Astrocyte (in vitro differentiated cells and primary cell): ENCODE measurements around the gene SORT1. TPM values are rescaled to one million over a fixed set of nuclear protein-coding genes. Genes with fewer than 3 reads are reported as not detected.
A peak's percentile ranks its signal among the peaks of the same experiment; 100 is the strongest.
"Not testable (repeated sequence)": the region's sequence is repeated elsewhere in the genome, so short reads cannot be mapped to it uniquely, and the experiment has no call there.

Experiments used
- DNase-seq: peaks from one replicate; pipeline ENCODE4 v3.0.0-alpha.2; 2010; ENCODE audit warnings: low read depth
- FAIRE-seq: peaks from 2 replicates; lab custom pipeline; 2011; peaks lifted over from hg19 to GRCh38; lab: Jason Lieb, UNC
- H2AFZ ChIP-seq: 2 replicates; pipeline ENCODE4 v1.6.0; 2012; ENCODE audit warnings: low read depth, low read length, inconsistent platforms
- H3K27ac ChIP-seq: 2 replicates; pipeline ENCODE4 v1.5.1; 2011; ENCODE audit warnings: low read depth, low read length, inconsistent platforms
- H3K27me3 ChIP-seq: 2 replicates; pipeline ENCODE4 v1.6.0; 2011; ENCODE audit warnings: low read length, inconsistent platforms; ENCODE audit not compliant: insufficient read depth
- H3K36me3 ChIP-seq: 2 replicates; pipeline ENCODE4 v1.5.1; 2011; ENCODE audit warnings: low read length, inconsistent platforms; ENCODE audit not compliant: insufficient read depth
- H3K4me1 ChIP-seq: 2 replicates; pipeline ENCODE4 v1.5.1; 2011; ENCODE audit warnings: low read length, inconsistent platforms; ENCODE audit not compliant: insufficient read depth
- H3K4me2 ChIP-seq: 2 replicates; pipeline ENCODE4 v1.6.0; 2012; ENCODE audit warnings: low read length, inconsistent platforms
- H3K4me3 ChIP-seq: 2 replicates; pipeline ENCODE4 v1.5.1; 2011; ENCODE audit warnings: low read depth, mild to moderate bottlenecking, low read length, inconsistent platforms; ENCODE audit not compliant: insufficient read depth
- H3K79me2 ChIP-seq: 2 replicates; pipeline ENCODE4 v1.6.0; 2012; ENCODE audit warnings: mild to moderate bottlenecking, low read length, inconsistent platforms; ENCODE audit not compliant: insufficient read depth
- H3K9ac ChIP-seq: 2 replicates; pipeline ENCODE4 v1.6.0; 2012; ENCODE audit warnings: mild to moderate bottlenecking, low read length, inconsistent platforms
- H3K9me3 ChIP-seq: 2 replicates; pipeline ENCODE4 v1.5.1; 2012; ENCODE audit warnings: low read depth, mild to moderate bottlenecking, low read length, inconsistent platforms; ENCODE audit not compliant: insufficient read depth
- H4K20me1 ChIP-seq: 2 replicates; pipeline ENCODE4 v1.6.0; 2012; ENCODE audit warnings: low read length, inconsistent platforms; ENCODE audit not compliant: insufficient read depth
- H3K27ac Mint-ChIP-seq: one replicate; pipeline ENCODE4 v1.8.0; 2021; ENCODE audit warnings: mild to moderate bottlenecking, mixed read lengths; ENCODE audit not compliant: unreplicated experiment
- H3K27me3 Mint-ChIP-seq: one replicate; pipeline ENCODE4 v1.8.0; 2021; ENCODE audit warnings: low read depth, mixed read lengths; ENCODE audit not compliant: unreplicated experiment
- H3K36me3 Mint-ChIP-seq: one replicate; pipeline ENCODE4 v1.8.0; 2021; ENCODE audit warnings: low read depth, mixed read lengths; ENCODE audit not compliant: unreplicated experiment
- H3K4me1 Mint-ChIP-seq: one replicate; pipeline ENCODE4 v1.8.0; 2021; ENCODE audit warnings: low read depth, mixed read lengths; ENCODE audit not compliant: unreplicated experiment
- H3K4me3 Mint-ChIP-seq: one replicate; pipeline ENCODE4 v1.8.0; 2021; ENCODE audit warnings: mild to moderate bottlenecking, moderate library complexity, mixed read lengths; ENCODE audit not compliant: unreplicated experiment
- H3K9me3 Mint-ChIP-seq: one replicate; pipeline ENCODE4 v1.8.0; 2021; ENCODE audit warnings: mild to moderate bottlenecking, mixed read lengths; ENCODE audit not compliant: unreplicated experiment
- EZH2 ChIP-seq: IDR thresholded peaks from 2 replicates; pipeline ENCODE4 v1.6.1; 2012; ENCODE audit warnings: mild to moderate bottlenecking, low read length, inconsistent platforms; ENCODE audit not compliant: insufficient read depth
- total RNA-seq: library from RNA; stranded (reverse); gene quantifications from 2 replicates; pipeline ENCODE4 v1.2.1, GENCODE V29; 2021
- TF ChIP-seq, protein P1 (sequence below): IDR thresholded peaks from 2 replicates; pipeline ENCODE4 v1.5.1; 2011; ENCODE audit warnings: low read depth, mild to moderate bottlenecking, inconsistent platforms, low read length, moderate library complexity; ENCODE audit not compliant: insufficient read depth

The SORT1 gene
- total RNA-seq, 1 donor from 2014 or later, result 135 TPM

DNA sequence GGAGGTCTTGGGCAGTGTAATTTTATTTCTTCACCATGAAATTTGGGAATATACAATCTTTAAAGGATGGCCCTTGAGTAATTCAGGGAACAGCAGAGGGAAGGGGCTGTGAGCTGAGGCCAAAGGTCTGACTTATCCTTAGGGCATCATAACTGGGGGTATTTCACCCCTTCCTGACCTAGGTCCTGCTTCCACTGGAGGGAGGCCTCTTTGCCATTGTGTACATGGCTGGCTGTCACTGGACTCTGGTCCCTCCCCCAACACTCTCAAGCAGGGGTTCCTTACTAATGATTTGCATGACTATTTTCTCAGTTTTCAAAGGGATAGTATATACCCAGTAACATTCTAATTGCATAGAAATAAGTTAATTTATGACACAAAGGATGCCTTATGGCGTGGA lies 107.6 kb downstream of the SORT1 start:
- Histone ChIP-seq H3K9ac (no peak overlapping the region), H2AFZ (no peak overlapping the region), H4K20me1 (no peaks in the 10 kb centered on the region), H3K4me2 (no peak overlapping the region), H3K36me3 (no peaks in the 10 kb centered on the region), H3K4me1 (no peaks in the 10 kb centered on the region), H3K79me2 (no peaks in the 10 kb centered on the region), H3K27ac (no peak overlapping the region), H3K27me3 (no peaks in the 10 kb centered on the region), H3K4me3 (no peak overlapping the region), H3K9me3 (no peaks in the 10 kb centered on the region)
- Mint-ChIP-seq H3K4me1 (peaks cover 4% of the 10 kb centered on the region), H3K27me3 (peaks cover 2% of the 10 kb centered on the region), H3K36me3 (no peaks in the 10 kb centered on the region), H3K4me3 (no peak overlapping the region), H3K9me3 (peaks cover 2% of the 10 kb centered on the region), H3K27ac (no peak overlapping the region)
- no peak for TF ChIP-seq EZH2
- TF ChIP-seq, protein P1, sequence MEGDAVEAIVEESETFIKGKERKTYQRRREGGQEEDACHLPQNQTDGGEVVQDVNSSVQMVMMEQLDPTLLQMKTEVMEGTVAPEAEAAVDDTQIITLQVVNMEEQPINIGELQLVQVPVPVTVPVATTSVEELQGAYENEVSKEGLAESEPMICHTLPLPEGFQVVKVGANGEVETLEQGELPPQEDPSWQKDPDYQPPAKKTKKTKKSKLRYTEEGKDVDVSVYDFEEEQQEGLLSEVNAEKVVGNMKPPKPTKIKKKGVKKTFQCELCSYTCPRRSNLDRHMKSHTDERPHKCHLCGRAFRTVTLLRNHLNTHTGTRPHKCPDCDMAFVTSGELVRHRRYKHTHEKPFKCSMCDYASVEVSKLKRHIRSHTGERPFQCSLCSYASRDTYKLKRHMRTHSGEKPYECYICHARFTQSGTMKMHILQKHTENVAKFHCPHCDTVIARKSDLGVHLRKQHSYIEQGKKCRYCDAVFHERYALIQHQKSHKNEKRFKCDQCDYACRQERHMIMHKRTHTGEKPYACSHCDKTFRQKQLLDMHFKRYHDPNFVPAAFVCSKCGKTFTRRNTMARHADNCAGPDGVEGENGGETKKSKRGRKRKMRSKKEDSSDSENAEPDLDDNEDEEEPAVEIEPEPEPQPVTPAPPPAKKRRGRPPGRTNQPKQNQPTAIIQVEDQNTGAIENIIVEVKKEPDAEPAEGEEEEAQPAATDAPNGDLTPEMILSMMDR, result no peak
- FAIRE-seq, result no peak
- no peak for DNase-seq

- FAIRE-seq, result not testable (repeated sequence)
These were observed 111.0 kb downstream of the SORT1 start for GRCh38 chr1:109286762-109287161.

GRCh38 chr1:109283748-109284600 lies 113.7 kb downstream of the SORT1 start:
- DNase-seq, result no peak
- TF ChIP-seq EZH2, result no peak
- peaks cover 7% of the 10 kb centered on the region for H3K36me3 Mint-ChIP-seq
- Histone ChIP-seq H4K20me1 (no peaks in the 10 kb centered on the region), H3K36me3 (no peaks in the 10 kb centered on the region), H2AFZ (peak overlapping the region; percentile 90), H3K4me2 (peak overlapping the region; percentile 99), H3K27me3 (no peaks in the 10 kb centered on the region), H3K79me2 (peaks cover 29% of the 10 kb centered on the region), H3K4me1 (peaks cover 29% of the 10 kb centered on the region), H3K9me3 (no peaks in the 10 kb centered on the region), H3K9ac (peak overlapping the region; percentile 82), H3K4me3 (peak overlapping the region; percentile 91), H3K27ac (peak overlapping the region; percentile 81)
- peak overlapping the region; percentile 99 for H3K4me3 Mint-ChIP-seq
- peaks cover 2% of the 10 kb centered on the region for H3K27me3 Mint-ChIP-seq
- no peak for FAIRE-seq
- peak overlapping the region; percentile 92 for H3K27ac Mint-ChIP-seq
- H3K4me1 Mint-ChIP-seq, result peaks cover 7% of the 10 kb centered on the region
- peaks cover 2% of the 10 kb centered on the region for H3K9me3 Mint-ChIP-seq

More at GRCh38 chr1:109286762-109287161, 111.0 kb downstream of the SORT1 start:
- not testable (repeated sequence) for H3K36me3 Mint-ChIP-seq, H3K9me3 ChIP-seq, H3K4me3 ChIP-seq, H3K4me3 Mint-ChIP-seq, H2AFZ ChIP-seq, H3K27me3 ChIP-seq, DNase-seq, H3K4me2 ChIP-seq, H3K36me3 ChIP-seq, H3K9me3 Mint-ChIP-seq, H3K9ac ChIP-seq, H3K27ac Mint-ChIP-seq, H3K27me3 Mint-ChIP-seq, H4K20me1 ChIP-seq, H3K27ac ChIP-seq, H3K4me1 Mint-ChIP-seq
- Histone ChIP-seq H3K79me2 (peaks cover 12% of the 10 kb centered on the region), H3K4me1 (peaks cover 21% of the 10 kb centered on the region)
